H9 (cell line): ENCODE measurements around the gene HSPH1. TPM values are rescaled to one million over a fixed set of nuclear protein-coding genes. Genes with fewer than 3 reads are reported as not detected.

Experiments used
- DNase-seq: peaks from one replicate; pipeline ENCODE4 v3.0.0-alpha.2; 2017
- H2AFZ ChIP-seq: one replicate; pipeline ENCODE4 v1.6.1; 2013; ENCODE audit warnings: mild to moderate bottlenecking, low read length, control low read depth, moderate library complexity
- H2AK5ac ChIP-seq: 2 replicates; pipeline ENCODE4 v1.6.1; 2013; ENCODE audit warnings: low read length, control low read depth, mixed read lengths; ENCODE audit not compliant: insufficient read length
- H2BK120ac ChIP-seq: one replicate; pipeline ENCODE4 v1.6.1; 2013; ENCODE audit warnings: low read depth, mild to moderate bottlenecking, low read length, control low read depth, inconsistent platforms; ENCODE audit not compliant: poor library complexity, severe bottlenecking
- H2BK12ac ChIP-seq: 2 replicates; pipeline ENCODE4 v1.6.1; 2013; ENCODE audit warnings: low read length, control low read depth, mixed read lengths, low read depth; ENCODE audit not compliant: insufficient read length
- H2BK15ac ChIP-seq: 2 replicates; pipeline ENCODE4 v1.6.1; 2013; ENCODE audit warnings: low read depth, low read length, control low read depth
- H2BK20ac ChIP-seq: one replicate; pipeline ENCODE4 v1.6.1; 2013; ENCODE audit warnings: low read depth, mild to moderate bottlenecking, low read length, control low read depth, inconsistent platforms; ENCODE audit not compliant: poor library complexity, severe bottlenecking
- H2BK5ac ChIP-seq: 2 replicates; pipeline ENCODE4 v1.6.1; 2013; ENCODE audit warnings: low read length, control low read depth, mixed read lengths; ENCODE audit not compliant: insufficient read length
- H3K14ac ChIP-seq: 2 replicates; pipeline ENCODE4 v1.6.1; 2013; ENCODE audit warnings: low read length, control low read depth; ENCODE audit not compliant: insufficient read depth
- H3K18ac ChIP-seq: 2 replicates; pipeline ENCODE4 v1.6.1; 2013; ENCODE audit warnings: low read depth, mild to moderate bottlenecking, mixed read lengths, low read length, control low read depth; ENCODE audit not compliant: insufficient read length
- H3K23ac ChIP-seq: 2 replicates; pipeline ENCODE4 v1.6.1; 2013; ENCODE audit warnings: low read length, control low read depth, mixed read lengths, low read depth; ENCODE audit not compliant: insufficient read length
- H3K23me2 ChIP-seq: 2 replicates; pipeline ENCODE4 v1.6.1; 2013; ENCODE audit warnings: low read depth, mild to moderate bottlenecking, mixed read lengths, low read length, control low read depth; ENCODE audit not compliant: insufficient read length, poor library complexity, severe bottlenecking
- H3K27ac ChIP-seq: 2 replicates; pipeline ENCODE4 v1.5.1; 2013; ENCODE audit warnings: low read length, control low read depth, mixed read lengths, low read depth; ENCODE audit not compliant: insufficient read length
- H3K27me3 ChIP-seq: 2 replicates; pipeline ENCODE4 v1.6.1; 2013; ENCODE audit warnings: low read length, control low read depth, inconsistent platforms; ENCODE audit not compliant: insufficient read depth
- H3K4ac ChIP-seq: 2 replicates; pipeline ENCODE4 v1.6.1; 2013; ENCODE audit warnings: low read depth, mild to moderate bottlenecking, control low read depth, inconsistent platforms, low read length, moderate library complexity
- H3K4me1 ChIP-seq: 2 replicates; pipeline ENCODE4 v1.6.1; 2013; ENCODE audit warnings: low read length, control low read depth, inconsistent platforms; ENCODE audit not compliant: insufficient read depth
- H3K4me2 ChIP-seq: 2 replicates; pipeline ENCODE4 v1.6.1; 2013; ENCODE audit warnings: low read length, control low read depth, mixed read lengths; ENCODE audit not compliant: insufficient read length, insufficient read depth
- H3K56ac ChIP-seq: 2 replicates; pipeline ENCODE4 v1.6.1; 2013; ENCODE audit warnings: low read depth, mild to moderate bottlenecking, mixed read lengths, low read length, control low read depth; ENCODE audit not compliant: insufficient read length
- H3K79me1 ChIP-seq: 2 replicates; pipeline ENCODE4 v1.6.1; 2013; ENCODE audit warnings: low read depth, mild to moderate bottlenecking, moderate library complexity, low read length, control low read depth, inconsistent platforms; ENCODE audit not compliant: insufficient read depth, poor library complexity, severe bottlenecking
- H3K79me2 ChIP-seq: 2 replicates; pipeline ENCODE4 v1.6.1; 2013; ENCODE audit warnings: low read length, control low read depth, inconsistent platforms; ENCODE audit not compliant: insufficient read depth
- H3K9ac ChIP-seq: 2 replicates; pipeline ENCODE4 v1.6.1; 2013; ENCODE audit warnings: low read length, control low read depth, mixed read lengths; ENCODE audit not compliant: insufficient read length; ENCODE audit errors: extremely low read depth
- H3K9me3 ChIP-seq: one replicate; pipeline ENCODE4 v1.6.1; 2013; ENCODE audit warnings: low read depth, low read length, inconsistent platforms; ENCODE audit not compliant: control insufficient read depth
- H3T11ph ChIP-seq: one replicate; pipeline ENCODE4 v1.6.1; 2013; ENCODE audit warnings: mild to moderate bottlenecking, low read length, control low read depth, inconsistent platforms
- H4K20me1 ChIP-seq: one replicate; pipeline ENCODE4 v1.6.1; 2013; ENCODE audit not compliant: control insufficient read depth, insufficient read length, insufficient read depth
- H4K5ac ChIP-seq: 2 replicates; pipeline ENCODE4 v1.6.1; 2013; ENCODE audit warnings: low read depth, mild to moderate bottlenecking, mixed read lengths, low read length, control low read depth; ENCODE audit not compliant: insufficient read length
- H4K8ac ChIP-seq: replicated peaks from 2 replicates; pipeline ENCODE4 v1.6.1; 2013; ENCODE audit warnings: low read length, control low read depth, mixed read lengths, low read depth; ENCODE audit not compliant: insufficient read length
- H4K91ac ChIP-seq: 2 replicates; pipeline ENCODE4 v1.6.1; 2013; ENCODE audit warnings: low read depth, mild to moderate bottlenecking, moderate library complexity, mixed read lengths, low read length, control low read depth; ENCODE audit not compliant: insufficient read length
- H3K27ac Mint-ChIP-seq, 3 experiments: 2 replicates in 2 of 3; 3 replicates in 1 of 3; pipeline ENCODE4 v1.8.0; 2020 to 2021; ENCODE audit warnings: mixed read lengths in 3 of 3, mild to moderate bottlenecking in 1 of 3, moderate library complexity in 1 of 3
- H3K27me3 Mint-ChIP-seq: 2 replicates; pipeline ENCODE4 v1.8.0; 2021; ENCODE audit warnings: low read depth, mild to moderate bottlenecking, moderate library complexity, mixed read lengths
- H3K36me3 Mint-ChIP-seq, 3 experiments: 2 replicates in 2 of 3; 3 replicates in 1 of 3; pipeline ENCODE4 v1.8.0; 2020 to 2021; ENCODE audit warnings: low read depth in 3 of 3, mixed read lengths in 3 of 3; ENCODE audit not compliant: insufficient read depth in 1 of 3
- H3K4me1 Mint-ChIP-seq, 2 experiments: 2 replicates each; pipeline ENCODE4 v1.8.0; 2020; ENCODE audit warnings: mixed read lengths in 2 of 2
- H3K4me3 Mint-ChIP-seq, 2 experiments: 2 replicates in 1 of 2; 3 replicates in 1 of 2; pipeline ENCODE4 v1.8.0; 2020 to 2021; ENCODE audit warnings: mild to moderate bottlenecking in 2 of 2, mixed read lengths in 2 of 2, moderate library complexity in 1 of 2
- H3K9me3 Mint-ChIP-seq, 2 experiments: 2 replicates in 1 of 2; 3 replicates in 1 of 2; pipeline ENCODE4 v1.8.0; 2020; ENCODE audit warnings: mild to moderate bottlenecking in 2 of 2, mixed read lengths in 2 of 2, moderate library complexity in 1 of 2
- WGBS: extraction: QIAGEN DNeasy Blood & Tissue Kit; methylation state at CpG from one replicate; pipeline ENCODE4 v1.1.7; 2013; ENCODE audit warnings: missing lambda C conversion rate, low lambda C conversion rate, mixed read lengths; ENCODE audit not compliant: insufficient read length; ENCODE audit errors: extremely low coverage; 5-methylcytosine and 5-hydroxymethylcytosine counted together
- total RNA-seq: library from RNA; stranded (reverse); gene quantifications from 2 replicates; pipeline ENCODE4 v1.2.1, GENCODE V29; 2021
- TF ChIP-seq, protein P1 (sequence below): fragments of 200-600 bp; sonication (generic); conservative IDR thresholded peaks from 3 replicates; pipeline ENCODE4 v1.8.0; 2021; ENCODE audit warnings: antibody characterized with exemption, mild to moderate bottlenecking

The HSPH1 gene
- total RNA-seq, 1 experiment from 2014 or later = 141 TPM

DNA sequence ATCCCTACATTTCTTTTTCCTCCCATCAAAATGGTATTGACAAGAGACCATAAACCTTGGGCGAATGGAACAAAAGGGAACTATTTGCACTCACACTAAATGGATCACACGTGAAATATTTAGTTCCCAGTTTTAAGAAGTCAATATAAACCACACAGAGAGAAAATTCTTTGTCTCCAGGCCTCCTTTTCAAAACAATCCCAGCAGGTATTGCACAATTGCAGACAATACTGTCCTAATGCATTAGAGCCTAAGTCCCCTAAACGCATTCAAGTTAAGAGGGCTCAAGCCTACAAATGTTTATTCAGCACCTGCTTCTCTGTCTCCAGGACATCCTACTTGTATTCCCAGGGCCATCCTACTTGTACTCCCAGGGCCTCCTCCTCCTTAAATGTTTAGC lies 36.8 kb upstream of the HSPH1 start:
- Histone ChIP-seq H3K4me2 (no peak overlapping the region), H4K8ac (no peak overlapping the region), H3K27ac (no peak overlapping the region), H4K20me1 (no peaks in the 10 kb centered on the region), H3K79me2 (no peaks in the 10 kb centered on the region), H3K4me1 (no peaks in the 10 kb centered on the region; the same call in 1 of the 2 replicates), H3K23me2 (no peaks in the 10 kb centered on the region), H2BK20ac (no peak overlapping the region), H3K56ac (no peak overlapping the region), H3K79me1 (no peaks in the 10 kb centered on the region), H2BK5ac (no peak overlapping the region), H2BK120ac (no peak overlapping the region), H2BK15ac (no peak overlapping the region), H3K9ac (no peak overlapping the region), H3K9me3 (no peaks in the 10 kb centered on the region), H3K4ac (no peak overlapping the region), H4K91ac (no peak overlapping the region), H3K14ac (no peak overlapping the region), H3T11ph (no peak overlapping the region), H3K27me3 (no peaks in the 10 kb centered on the region), H3K18ac (no peak overlapping the region), H2BK12ac (no peak overlapping the region), H3K23ac (no peak overlapping the region), H2AK5ac (no peak overlapping the region), H4K5ac (no peak overlapping the region), H2AFZ (no peak overlapping the region)
- WGBS = no CpG with 5 or more reads among the region's 3 CpGs
- TF ChIP-seq, protein P1, sequence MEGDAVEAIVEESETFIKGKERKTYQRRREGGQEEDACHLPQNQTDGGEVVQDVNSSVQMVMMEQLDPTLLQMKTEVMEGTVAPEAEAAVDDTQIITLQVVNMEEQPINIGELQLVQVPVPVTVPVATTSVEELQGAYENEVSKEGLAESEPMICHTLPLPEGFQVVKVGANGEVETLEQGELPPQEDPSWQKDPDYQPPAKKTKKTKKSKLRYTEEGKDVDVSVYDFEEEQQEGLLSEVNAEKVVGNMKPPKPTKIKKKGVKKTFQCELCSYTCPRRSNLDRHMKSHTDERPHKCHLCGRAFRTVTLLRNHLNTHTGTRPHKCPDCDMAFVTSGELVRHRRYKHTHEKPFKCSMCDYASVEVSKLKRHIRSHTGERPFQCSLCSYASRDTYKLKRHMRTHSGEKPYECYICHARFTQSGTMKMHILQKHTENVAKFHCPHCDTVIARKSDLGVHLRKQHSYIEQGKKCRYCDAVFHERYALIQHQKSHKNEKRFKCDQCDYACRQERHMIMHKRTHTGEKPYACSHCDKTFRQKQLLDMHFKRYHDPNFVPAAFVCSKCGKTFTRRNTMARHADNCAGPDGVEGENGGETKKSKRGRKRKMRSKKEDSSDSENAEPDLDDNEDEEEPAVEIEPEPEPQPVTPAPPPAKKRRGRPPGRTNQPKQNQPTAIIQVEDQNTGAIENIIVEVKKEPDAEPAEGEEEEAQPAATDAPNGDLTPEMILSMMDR = no peak
- peaks cover 6% of the 10 kb centered on the region; the same call in 1 of the 2 replicates for H3K27me3 Mint-ChIP-seq
- no peak for DNase-seq
- peaks cover 20 to 21% of the 10 kb centered on the region in 2 experiments for H3K4me1 Mint-ChIP-seq
- H3K36me3 Mint-ChIP-seq = peaks cover 0 to 2% (median 0%) of the 10 kb centered on the region in 3 experiments; a peak in 2 of 7 replicates
- H3K27ac Mint-ChIP-seq = no peak overlapping the region
- H3K4me3 Mint-ChIP-seq = no peak overlapping the region
- peaks cover 0 to 2% of the 10 kb centered on the region in 2 experiments; a peak in 3 of 5 replicates for H3K9me3 Mint-ChIP-seq
